Thyroid gland (tissue), 4 donors: ENCODE data around the gene MDH1.

Source experiments
- CTCF ChIP-seq, 6 experiments: fragments of 200-600 bp in 3 of 6; fragments of 450-650 bp in 3 of 6; sonication (generic) in 3 of 6; IDR thresholded peaks; one replicate each; pipeline ENCODE4 v1.5.1; 2016 to 2019; ENCODE audit warnings: antibody characterized with exemption in 6 of 6, mild to moderate bottlenecking in 2 of 6, inconsistent platforms in 1 of 6, moderate library complexity in 1 of 6
- POLR2A ChIP-seq, 2 donors: fragments of 450-650 bp; IDR thresholded peaks; one replicate each; pipeline ENCODE4 v1.6.1; 2017; ENCODE audit warnings: antibody characterized with exemption in 2 of 2, mild to moderate bottlenecking in 2 of 2, moderate library complexity in 1 of 2

DNA sequence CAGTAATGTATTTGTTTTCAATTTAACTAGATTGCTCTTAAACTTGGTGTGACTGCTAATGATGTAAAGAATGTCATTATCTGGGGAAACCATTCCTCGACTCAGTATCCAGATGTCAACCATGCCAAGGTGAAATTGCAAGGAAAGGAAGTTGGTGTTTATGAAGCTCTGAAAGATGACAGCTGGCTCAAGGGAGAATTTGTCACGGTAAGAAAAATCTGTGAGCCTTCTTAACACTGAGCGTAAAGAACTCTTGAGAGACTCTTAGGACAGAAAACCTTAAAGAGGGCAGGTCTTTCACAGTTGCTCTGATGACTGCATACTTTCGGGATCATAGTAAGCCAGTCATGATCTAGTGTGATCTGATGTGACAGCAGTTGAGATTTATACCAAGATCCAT lies 15.9 kb downstream of the MDH1 start:
- TF ChIP-seq CTCF (IDR thresholded peaks at IDR 0.05): no peak
- no peak for TF ChIP-seq POLR2A (IDR thresholded peaks at IDR 0.05)
